Keratinocyte (primary cell): ENCODE results near the gene PDCD1LG2.

ENCODE experiments used
- CTCF ChIP-seq, 3 experiments: IDR thresholded peaks in 1 of 3; conservative IDR thresholded peaks in 1 of 3; optimal IDR thresholded peaks in 1 of 3; 2 replicates in 2 of 3; 3 replicates in 1 of 3; pipeline versions ENCODE3 to v1.5.1; 2011; ENCODE audit warnings: low read length in 3 of 3, mild to moderate bottlenecking in 3 of 3, moderate library complexity in 2 of 3, control low read depth in 1 of 3, inconsistent platforms in 1 of 3; ENCODE audit not compliant: insufficient read depth in 2 of 3; ENCODE audit errors: extremely low read depth in 1 of 3
- EZH2 ChIP-seq: IDR thresholded peaks from one replicate; pipeline ENCODE4 v1.6.1; 2012; ENCODE audit warnings: inconsistent platforms, mild to moderate bottlenecking, low read length, moderate library complexity

DNA sequence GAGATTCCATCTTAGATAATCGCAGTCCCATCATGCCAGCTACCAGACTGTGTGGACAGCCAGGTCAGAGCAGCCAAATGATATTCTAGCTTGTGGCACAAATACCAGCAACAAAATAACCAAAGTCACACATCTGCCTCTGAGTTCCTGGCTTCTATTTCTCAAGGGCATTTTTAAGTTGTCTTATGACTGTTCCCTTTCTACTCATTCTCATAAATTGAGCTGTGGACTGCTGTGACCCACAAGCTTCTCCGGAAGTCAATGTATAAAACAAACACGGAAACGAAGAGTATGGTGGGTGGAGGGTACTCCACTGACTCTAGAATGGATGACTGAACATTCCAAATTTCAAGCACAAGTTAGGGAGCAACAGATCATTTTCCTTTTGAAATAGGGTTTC is 43.9 kb downstream of the PDCD1LG2 start:
- TF ChIP-seq CTCF (optimal IDR thresholded peaks at IDR 0.05 in 1 of 3, IDR thresholded peaks at IDR 0.05 in 1 of 3, conservative IDR thresholded peaks at IDR 0.05 in 1 of 3; ENCODE audit: extremely low read depth in 1 of 3, insufficient read depth in 2 of 3, low read length in 3 of 3) (no peak), EZH2 (no peak)
